GM21526 (cell line): ENCODE results near the gene FBXW9.
"Not testable (repeated sequence)": the region's sequence is repeated elsewhere in the genome, so short reads cannot be mapped to it uniquely, and the experiment has no call there.

Experiments
- ATAC-seq: cut with Tn5 transposase; IDR thresholded peaks from one replicate; pipeline ENCODE4 v1.9.1; 2021; ENCODE audit warnings: moderate library complexity; ENCODE audit not compliant: unreplicated experiment, low FRiP score

The FBXW9 gene

GRCh38 chr19:12660980-12661379, 35.5 kb downstream of the FBXW9 start:
- ATAC-seq: no peak

- no peak for ATAC-seq
These were observed 38.5 kb downstream of the FBXW9 start for GRCh38 chr19:12657966-12658365.

DNA sequence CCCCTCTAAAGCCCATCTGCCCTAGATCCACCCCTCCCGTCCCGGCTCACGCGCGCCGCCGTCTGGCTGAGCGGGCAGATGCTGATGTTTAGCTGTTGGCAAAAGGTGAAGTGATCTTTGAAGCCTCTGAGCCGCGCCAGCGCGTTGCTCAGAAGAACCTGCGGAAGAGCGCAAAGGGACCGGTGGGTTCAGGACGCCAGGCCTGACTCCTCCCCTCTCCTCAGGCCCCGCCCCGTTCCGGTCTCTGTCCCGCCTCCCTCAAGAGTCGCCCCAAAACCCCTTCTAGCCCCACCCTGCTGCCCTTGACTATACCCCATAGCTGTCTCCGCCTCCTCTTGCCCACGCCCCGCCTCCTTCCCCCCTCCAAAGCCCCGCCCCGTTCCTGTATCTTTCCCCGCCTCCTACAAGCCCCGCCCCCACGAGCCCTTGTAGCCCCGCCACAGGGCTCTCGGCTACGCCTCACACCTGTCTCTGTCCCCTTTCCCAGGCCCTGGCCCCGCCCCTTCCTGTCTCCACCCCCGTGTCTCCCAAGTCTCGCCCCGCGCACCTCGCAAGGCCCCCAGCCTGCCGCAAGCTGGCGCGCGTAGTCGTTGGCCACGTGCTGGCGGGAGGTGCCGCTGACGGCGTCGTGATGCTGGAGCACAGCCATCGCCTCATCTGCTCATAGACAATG, 39.4 kb downstream of the FBXW9 start:
- no peak for ATAC-seq

DNA sequence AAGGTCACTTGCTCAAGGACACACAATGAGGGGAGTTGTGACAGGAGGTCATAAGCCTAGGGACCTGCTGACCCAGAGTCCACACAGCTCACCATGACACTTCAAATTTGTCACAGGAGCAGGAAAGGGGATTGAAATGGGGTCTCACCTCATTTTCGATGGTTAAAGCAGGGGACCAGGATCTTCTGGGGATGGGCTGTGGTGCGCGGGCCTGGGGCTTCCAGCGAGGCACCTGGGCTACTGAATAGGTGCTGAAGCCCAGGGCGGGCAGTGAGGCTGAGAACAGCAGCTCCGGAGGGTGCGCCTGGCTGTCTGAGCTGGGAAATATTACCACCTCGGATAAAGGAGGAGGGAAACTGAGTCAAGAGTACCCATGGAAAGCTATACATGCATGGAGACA, 40.9 kb downstream of the FBXW9 start:
- ATAC-seq: no peak

DNA sequence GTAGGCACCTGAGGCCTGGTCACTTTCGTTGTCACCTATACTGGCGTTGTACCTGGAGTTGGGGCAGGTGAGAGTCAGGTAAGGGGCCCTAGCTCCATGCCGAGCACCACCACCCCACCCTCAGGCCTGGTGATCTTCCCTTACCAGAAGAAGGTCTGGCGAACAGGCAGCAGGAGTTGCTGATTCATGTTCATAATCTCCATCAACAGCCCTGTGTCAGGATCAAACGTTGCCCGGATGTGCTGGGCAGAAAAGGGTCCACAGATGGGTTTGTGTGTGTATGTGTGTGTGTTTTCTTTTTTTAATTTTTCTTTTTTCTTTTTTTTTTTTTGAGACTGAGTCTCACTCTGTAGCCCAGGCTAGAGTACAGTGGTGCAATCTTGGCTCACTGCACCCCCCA, 44.2 kb downstream of the FBXW9 start:
- ATAC-seq: no peak

- ATAC-seq: no peak
These were observed 46.5 kb downstream of the FBXW9 start for GRCh38 chr19:12649941-12650340.

DNA sequence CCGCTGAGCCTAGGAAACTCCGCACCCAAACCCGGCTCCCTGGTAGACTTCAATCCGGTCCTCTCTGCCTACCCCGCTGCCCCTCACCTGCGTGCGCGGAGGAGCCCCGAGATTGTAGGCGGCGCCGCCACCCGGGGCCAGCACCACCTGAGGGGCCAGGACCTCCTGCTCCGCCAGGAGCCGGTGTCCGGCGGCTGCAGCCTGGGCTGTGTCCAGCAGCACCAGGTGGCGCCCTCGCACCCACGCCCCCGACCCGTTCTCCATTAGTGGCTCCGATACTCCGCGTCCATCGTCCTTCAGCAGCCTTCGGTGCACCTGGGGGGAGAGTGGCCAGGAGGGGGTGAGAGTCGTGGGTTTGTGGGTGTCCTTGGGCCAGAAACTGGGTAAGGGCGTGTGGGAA, 48.3 kb downstream of the FBXW9 start:
- no peak for ATAC-seq

DNA sequence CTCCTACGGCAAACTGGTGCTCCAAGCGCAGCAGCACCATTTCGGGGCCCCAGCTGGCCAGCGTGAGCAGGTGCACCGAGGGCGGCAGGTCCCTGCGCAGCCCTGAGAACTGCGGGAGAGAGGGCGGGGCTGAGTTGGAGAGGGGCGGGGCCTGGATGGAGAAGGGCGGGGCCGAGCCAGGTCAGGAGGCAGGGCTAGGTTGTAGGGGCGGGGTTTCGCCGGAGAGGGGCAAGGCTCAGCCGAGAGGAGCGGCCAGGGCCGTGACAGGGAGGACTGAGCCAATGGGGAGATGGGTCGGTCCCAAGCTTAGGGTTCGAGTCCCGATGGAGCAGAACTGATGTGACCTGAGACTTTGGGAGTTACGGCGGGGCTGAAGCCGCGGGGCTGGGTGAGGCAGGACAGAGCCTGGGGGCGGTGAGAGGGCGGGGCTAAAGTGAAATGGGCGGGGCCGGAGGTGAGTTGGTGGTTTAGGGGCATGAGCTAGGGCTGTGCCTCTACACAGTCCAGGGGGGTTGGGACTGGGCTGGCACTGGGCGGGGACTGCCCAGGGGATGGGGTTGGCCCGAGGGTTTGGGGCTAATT, 48.9 kb downstream of the FBXW9 start:
- no peak for ATAC-seq

DNA sequence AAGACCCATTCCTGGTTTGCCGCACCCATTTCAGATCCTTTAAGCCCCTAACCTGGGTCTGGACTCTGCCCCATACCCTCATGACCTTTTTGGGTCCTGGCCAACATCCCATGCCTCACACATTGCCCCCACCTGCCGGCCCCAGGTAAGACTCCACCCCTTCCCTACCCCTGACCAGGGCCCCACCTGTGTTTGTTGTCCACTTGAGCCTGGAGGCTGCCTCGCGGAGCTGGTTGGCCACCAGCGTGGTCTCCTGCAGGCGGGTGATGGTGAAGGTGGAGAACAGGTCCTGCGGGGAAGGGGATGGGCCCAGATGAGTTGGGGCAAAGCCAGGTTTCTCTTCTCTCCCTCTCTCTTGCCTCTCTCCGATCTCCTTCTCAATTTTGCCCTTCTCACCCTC, 49.4 kb downstream of the FBXW9 start:
- ATAC-seq: no peak

- no peak for ATAC-seq
These were observed 49.9 kb downstream of the FBXW9 start for GRCh38 chr19:12646551-12646950.

GRCh38 chr19:12643716-12644115, 52.7 kb downstream of the FBXW9 start:
- ATAC-seq: not testable (repeated sequence)

DNA sequence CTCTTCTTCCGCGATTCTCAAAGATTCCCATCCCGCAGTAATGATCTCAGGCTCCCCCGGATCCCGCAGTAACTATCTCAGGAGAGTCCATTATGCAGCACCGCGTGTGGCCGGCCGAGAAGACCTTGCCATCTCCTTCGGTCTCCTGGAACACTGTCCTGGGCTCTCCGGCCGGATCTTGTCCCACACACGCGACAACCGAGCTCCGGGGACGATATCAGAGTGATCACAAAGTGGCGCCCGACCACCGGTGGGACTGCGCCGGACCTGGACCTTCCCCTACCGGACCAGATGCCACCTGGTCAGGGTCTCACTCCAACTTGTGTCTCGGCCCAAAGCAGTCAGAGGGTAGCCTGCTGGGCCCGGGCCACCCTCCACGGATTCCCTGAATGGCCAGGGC, 53.9 kb downstream of the FBXW9 start:
- ATAC-seq: no peak

DNA sequence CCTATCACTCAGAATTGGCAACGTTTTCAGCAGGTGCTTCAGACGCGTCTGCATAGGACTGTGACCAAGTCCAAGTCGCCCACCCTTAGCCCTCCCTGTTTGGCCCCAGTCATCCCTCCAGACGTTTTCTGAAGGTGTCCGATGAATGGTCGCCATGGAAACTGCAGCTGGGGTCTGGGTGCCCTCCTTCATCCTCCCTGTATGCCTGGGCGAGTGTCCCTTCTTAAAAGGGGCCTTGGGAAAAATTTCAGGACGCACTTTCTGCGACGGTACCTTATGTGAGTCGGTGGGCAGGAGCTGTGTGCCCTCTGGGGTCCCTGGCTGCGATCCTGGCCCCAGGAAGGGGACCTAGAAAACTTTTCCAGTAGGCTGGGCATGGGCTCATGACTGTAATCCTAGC, 55.0 kb downstream of the FBXW9 start:
- no peak for ATAC-seq

DNA sequence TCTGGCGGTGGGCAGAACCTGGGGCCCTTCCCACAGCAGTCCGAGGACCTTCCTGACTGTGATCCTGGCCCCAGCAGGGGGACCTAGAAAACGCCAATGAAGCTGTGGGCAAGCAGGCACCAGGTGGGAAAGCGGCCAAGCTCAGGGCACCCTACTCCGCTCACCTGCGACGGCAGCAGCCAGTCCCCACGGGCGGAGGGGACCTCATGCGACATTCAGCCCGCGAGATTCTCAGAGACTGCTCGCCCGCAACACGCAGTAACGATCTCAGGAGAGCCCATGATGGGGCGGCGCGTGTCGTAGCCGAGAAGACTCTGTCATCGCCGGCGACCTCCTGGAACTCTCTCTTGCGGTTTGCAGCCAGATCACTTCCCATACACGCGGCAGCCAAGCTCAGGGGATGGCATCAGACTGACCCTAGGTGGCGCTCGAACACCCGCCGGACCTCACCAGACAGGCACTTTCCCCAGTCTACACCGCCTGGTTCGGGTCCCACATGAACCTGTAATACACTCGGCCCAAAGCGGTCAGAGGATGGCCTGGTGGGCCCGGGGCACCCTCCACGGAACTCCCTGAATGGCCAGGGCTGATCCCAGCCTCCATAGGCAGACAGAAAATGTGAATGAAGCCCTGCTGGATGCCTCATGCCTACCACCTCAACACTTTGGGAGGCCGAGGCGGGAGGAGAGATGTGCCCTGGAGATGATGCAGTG, 56.4 kb downstream of the FBXW9 start:
- no peak for ATAC-seq
